GM21526 (cell line): ENCODE measurements around the gene GHDC.
"Not testable (repeated sequence)": the region's sequence is repeated elsewhere in the genome, so short reads cannot be mapped to it uniquely, and the experiment has no call there.

ENCODE experiments used
- ATAC-seq: cut with Tn5 transposase; IDR thresholded peaks from one replicate; pipeline ENCODE4 v1.9.1; 2021; ENCODE audit warnings: moderate library complexity; ENCODE audit not compliant: unreplicated experiment, low FRiP score

GHDC gene

GRCh38 chr17:42193969-42194899 is at the start of gene GHDC:
TSS of gene GHDC (minus strand) at chr17:42194494. CDS start at chr17:42193581, 913 bp downstream.
- ATAC-seq = peak; percentile 67

GRCh38 chr17:42243493-42243982 is 49.2 kb upstream of the GHDC start:
- ATAC-seq = no peak

- ATAC-seq = no peak
Measured at GRCh38 chr17:42241871-42242270, 47.6 kb upstream of the GHDC start.

GRCh38 chr17:42240863-42241262 is 46.6 kb upstream of the GHDC start:
- not testable (repeated sequence) for ATAC-seq

- ATAC-seq = no peak
Measured at GRCh38 chr17:42240201-42240600, 45.9 kb upstream of the GHDC start.

GRCh38 chr17:42239576-42239975 is 45.3 kb upstream of the GHDC start:
- ATAC-seq = not testable (repeated sequence)

- ATAC-seq = no peak
Measured at GRCh38 chr17:42236760-42237159, 42.5 kb upstream of the GHDC start.

- no peak for ATAC-seq
Measured at GRCh38 chr17:42233994-42234393, 39.7 kb upstream of the GHDC start.

GRCh38 chr17:42233156-42233555 is 38.9 kb upstream of the GHDC start:
- no peak for ATAC-seq

GRCh38 chr17:42230225-42230624 is 35.9 kb upstream of the GHDC start:
- no peak for ATAC-seq

GRCh38 chr17:42227849-42228700 is 33.8 kb upstream of the GHDC start:
- no peak for ATAC-seq

- no peak for ATAC-seq
Measured at GRCh38 chr17:42225646-42226045, 31.4 kb upstream of the GHDC start.

GRCh38 chr17:42224651-42225050 is 30.4 kb upstream of the GHDC start:
- ATAC-seq = no peak

GRCh38 chr17:42221886-42222745 is 27.8 kb upstream of the GHDC start:
- ATAC-seq = no peak

GRCh38 chr17:42219280-42219679 is 25.0 kb upstream of the GHDC start:
- ATAC-seq = not testable (repeated sequence)

GRCh38 chr17:42214156-42214555 is 19.9 kb upstream of the GHDC start:
- ATAC-seq = no peak

GRCh38 chr17:42212382-42212781 is 18.1 kb upstream of the GHDC start:
- ATAC-seq = no peak

GRCh38 chr17:42211921-42212341 is 17.6 kb upstream of the GHDC start:
- ATAC-seq = not testable (repeated sequence)

- ATAC-seq = no peak
Measured at GRCh38 chr17:42210046-42210445, 15.8 kb upstream of the GHDC start.

- ATAC-seq = not testable (repeated sequence)
Measured at GRCh38 chr17:42206153-42206612, 11.9 kb upstream of the GHDC start.
